HG03045 (cell line): ENCODE results near the gene ITGAD.

ENCODE experiments used
- ATAC-seq: cut with Tn5 transposase; IDR thresholded peaks from one replicate; pipeline ENCODE4 v1.9.1; 2021; ENCODE audit warnings: mild to moderate bottlenecking, moderate library complexity; ENCODE audit not compliant: unreplicated experiment

Gene ITGAD

GRCh38 chr16:31473264-31473984, 80.3 kb downstream of the ITGAD start:
- no peak for ATAC-seq

- ATAC-seq, result no peak
These were observed 81.1 kb downstream of the ITGAD start for GRCh38 chr16:31474173-31474714.

GRCh38 chr16:31474773-31475738, 81.9 kb downstream of the ITGAD start:
- no peak for ATAC-seq

DNA sequence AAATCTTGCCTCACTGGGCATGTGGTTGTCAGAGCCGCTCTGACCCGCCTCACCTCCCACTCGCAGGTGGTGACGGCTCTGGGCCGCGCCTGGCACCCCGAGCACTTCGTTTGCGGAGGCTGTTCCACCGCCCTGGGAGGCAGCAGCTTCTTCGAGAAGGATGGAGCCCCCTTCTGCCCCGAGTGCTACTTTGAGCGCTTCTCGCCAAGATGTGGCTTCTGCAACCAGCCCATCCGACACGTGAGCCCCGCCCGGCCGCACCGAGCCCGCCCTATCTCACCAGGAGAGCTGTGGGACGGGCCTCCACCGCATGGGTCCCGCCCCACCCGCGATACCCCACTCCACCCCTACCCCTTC, 82.8 kb downstream of the ITGAD start:
- no peak for ATAC-seq
